ENCODE measurements around the gene IRS2.

Gene IRS2

GRCh38 chr13:109740121-109740520 lies 46.3 kb downstream of the IRS2 start:
- no peak for TF ChIP-seq CTCF (IDR thresholded peaks at IDR 0.05; ENCODE audit: control extremely low read depth, extremely low read depth, low read depth, missing control alignments)
- no peak for DNase-seq (ENCODE audit: extremely low spot score)
- ChIA-PET CTCF (no interaction called here), POLR2A (no interaction called here)

GRCh38 chr13:109738298-109738746 lies 48.1 kb downstream of the IRS2 start:
- no peak for DNase-seq (ENCODE audit: extremely low spot score)
- ChIA-PET CTCF (no interaction called here), POLR2A (no interaction called here)
- no peak for TF ChIP-seq CTCF (IDR thresholded peaks at IDR 0.05; ENCODE audit: control extremely low read depth, extremely low read depth, low read depth, missing control alignments)

GRCh38 chr13:109737606-109738005 lies 48.8 kb downstream of the IRS2 start:
- ChIA-PET CTCF (no interaction called here), POLR2A (no interaction called here)
- DNase-seq (ENCODE audit: extremely low spot score), result no peak
- no peak for TF ChIP-seq CTCF (IDR thresholded peaks at IDR 0.05; ENCODE audit: control extremely low read depth, extremely low read depth, low read depth, missing control alignments)

- no peak for TF ChIP-seq CTCF (IDR thresholded peaks at IDR 0.05; ENCODE audit: control extremely low read depth, extremely low read depth, low read depth, missing control alignments)
- ChIA-PET CTCF (no interaction called here), POLR2A (no interaction called here)
- DNase-seq (ENCODE audit: extremely low spot score), result no peak
Measured at GRCh38 chr13:109737046-109737573, 49.3 kb downstream of the IRS2 start.

- ChIA-PET POLR2A (interaction anchor here (0.6 kb wide), 1 partner anchor 135 kb away, joined by 4 read pairs; no protein-coding TSS in a partner anchor), CTCF (no interaction called here)
- DNase-seq (ENCODE audit: extremely low spot score), result no peak
- no peak for TF ChIP-seq CTCF (IDR thresholded peaks at IDR 0.05; ENCODE audit: control extremely low read depth, extremely low read depth, low read depth, missing control alignments)
Measured at GRCh38 chr13:109735436-109735966, 50.9 kb downstream of the IRS2 start.

- POLR2A ChIA-PET, result no interaction called here
- CTCF ChIA-PET, result no interaction called here
- DNase-seq (ENCODE audit: extremely low spot score), result no peak
- TF ChIP-seq CTCF (IDR thresholded peaks at IDR 0.05; ENCODE audit: control extremely low read depth, extremely low read depth, low read depth, missing control alignments), result no peak
Measured at GRCh38 chr13:109734002-109734785, 52.2 kb downstream of the IRS2 start.
